Measurements from ENCODE around the gene PRKAA1.
"Not testable (repeated sequence)": the region's sequence is repeated elsewhere in the genome, so short reads cannot be mapped to it uniquely, and the experiment has no call there.

The PRKAA1 gene

GRCh38 chr5:40779561-40779960 is 18.6 kb downstream of the PRKAA1 start:
- DNase-seq: no peak

- no peak for DNase-seq
These were observed 20.0 kb downstream of the PRKAA1 start for GRCh38 chr5:40778133-40778532.

GRCh38 chr5:40776658-40776977 is 21.6 kb downstream of the PRKAA1 start:
- DNase-seq: no peak

- no peak for DNase-seq
These were observed 22.1 kb downstream of the PRKAA1 start for GRCh38 chr5:40775846-40776657.

GRCh38 chr5:40775085-40775845 is 22.9 kb downstream of the PRKAA1 start:
- DNase-seq: no peak

GRCh38 chr5:40774623-40775022 is 23.6 kb downstream of the PRKAA1 start:
- no peak for DNase-seq

- no peak for DNase-seq
These were observed 27.4 kb downstream of the PRKAA1 start for GRCh38 chr5:40770764-40771163.

- no peak for DNase-seq
These were observed 35.5 kb downstream of the PRKAA1 start for GRCh38 chr5:40762705-40763104.

GRCh38 chr5:40757400-40757799 is 40.8 kb downstream of the PRKAA1 start:
- no peak for DNase-seq

- peak; percentile 88 for DNase-seq
These were observed 42.5 kb downstream of the PRKAA1 start, which contains the start of gene TTC33 for GRCh38 chr5:40755407-40756365. Gene TTC33 (minus strand): TSS chr5:40755961. CDS start chr5:40747018, 8,943 bp downstream.

GRCh38 chr5:40755093-40755406 is 43.1 kb downstream of the PRKAA1 start:
- peak; percentile 49 for DNase-seq

GRCh38 chr5:40754381-40755092 is 43.6 kb downstream of the PRKAA1 start:
- no peak for DNase-seq

GRCh38 chr5:40746703-40747102 is 51.5 kb downstream of the PRKAA1 start:
- no peak for DNase-seq

- DNase-seq: no peak
These were observed 54.4 kb downstream of the PRKAA1 start for GRCh38 chr5:40743771-40744170.

- no peak for DNase-seq
These were observed 59.7 kb downstream of the PRKAA1 start for GRCh38 chr5:40738502-40738901.

GRCh38 chr5:40736103-40736875 is 61.9 kb downstream of the PRKAA1 start:
- no peak for DNase-seq

- DNase-seq: no peak
These were observed 62.6 kb downstream of the PRKAA1 start for GRCh38 chr5:40735609-40736008.

- no peak for DNase-seq
These were observed 63.2 kb downstream of the PRKAA1 start for GRCh38 chr5:40734986-40735385.

- DNase-seq: no peak
These were observed 64.2 kb downstream of the PRKAA1 start for GRCh38 chr5:40733879-40734563.

GRCh38 chr5:40733434-40733833 is 64.7 kb downstream of the PRKAA1 start:
- no peak for DNase-seq

- not testable (repeated sequence) for DNase-seq
These were observed 75.7 kb downstream of the PRKAA1 start for GRCh38 chr5:40722497-40722911.
